SK-N-SH treated with all-trans-retinoic acid at 6 μM for 48 hours (cell line): ENCODE data around the gene GOLGA8H.
"Not testable (repeated sequence)": the region's sequence is repeated elsewhere in the genome, so short reads cannot be mapped to it uniquely, and the experiment has no call there.

ENCODE experiments used
- ZC3H10 ChIP-seq: fragments of 250-450 bp; sonication (Bioruptor Pico); IDR thresholded peaks from 2 replicates; pipeline ENCODE4 v1.5.1; 2021; ENCODE audit warnings: mild to moderate bottlenecking, moderate library complexity
- ZFP3 ChIP-seq: fragments of 250-450 bp; sonication (Bioruptor Pico); IDR thresholded peaks from 2 replicates; pipeline ENCODE4 v1.5.0; 2020; ENCODE audit warnings: mild to moderate bottlenecking, moderate library complexity

- TF ChIP-seq ZFP3 (CRISPR knock-in tag); ZC3H10: not testable (repeated sequence)
Measured at GRCh38 chr15:30621342-30621741, 17.5 kb downstream of the GOLGA8H start.
